HEK293 (cell line): ENCODE results near the gene ERCC6L.

Experiments
- ZNF138 ChIP-seq: fragments of 450-650 bp; formaldehyde crosslinking; IDR thresholded peaks from 2 replicates; pipeline ENCODE4 v1.5.1; 2016; ENCODE audit warnings: missing biosample characterization, missing genetic modification characterization, borderline replicate concordance
- ZNF280C ChIP-seq: fragments of 450-650 bp; formaldehyde crosslinking; IDR thresholded peaks from 2 replicates; pipeline ENCODE4 v1.5.1; 2016; ENCODE audit warnings: missing biosample characterization, missing genetic modification characterization
- TF ChIP-seq, protein P1 (sequence below): fragments of 450-650 bp; formaldehyde crosslinking; IDR thresholded peaks from 2 replicates; pipeline ENCODE4 v1.5.1; 2016; ENCODE audit warnings: missing biosample characterization, missing genetic modification characterization

- TF ChIP-seq, protein P1, sequence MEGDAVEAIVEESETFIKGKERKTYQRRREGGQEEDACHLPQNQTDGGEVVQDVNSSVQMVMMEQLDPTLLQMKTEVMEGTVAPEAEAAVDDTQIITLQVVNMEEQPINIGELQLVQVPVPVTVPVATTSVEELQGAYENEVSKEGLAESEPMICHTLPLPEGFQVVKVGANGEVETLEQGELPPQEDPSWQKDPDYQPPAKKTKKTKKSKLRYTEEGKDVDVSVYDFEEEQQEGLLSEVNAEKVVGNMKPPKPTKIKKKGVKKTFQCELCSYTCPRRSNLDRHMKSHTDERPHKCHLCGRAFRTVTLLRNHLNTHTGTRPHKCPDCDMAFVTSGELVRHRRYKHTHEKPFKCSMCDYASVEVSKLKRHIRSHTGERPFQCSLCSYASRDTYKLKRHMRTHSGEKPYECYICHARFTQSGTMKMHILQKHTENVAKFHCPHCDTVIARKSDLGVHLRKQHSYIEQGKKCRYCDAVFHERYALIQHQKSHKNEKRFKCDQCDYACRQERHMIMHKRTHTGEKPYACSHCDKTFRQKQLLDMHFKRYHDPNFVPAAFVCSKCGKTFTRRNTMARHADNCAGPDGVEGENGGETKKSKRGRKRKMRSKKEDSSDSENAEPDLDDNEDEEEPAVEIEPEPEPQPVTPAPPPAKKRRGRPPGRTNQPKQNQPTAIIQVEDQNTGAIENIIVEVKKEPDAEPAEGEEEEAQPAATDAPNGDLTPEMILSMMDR (tag by site-specific recombination), result no peak
- TF ChIP-seq ZNF138 (tag by site-specific recombination) (no peak), ZNF280C (tag by site-specific recombination) (no peak)
These were observed 41.6 kb upstream of the ERCC6L start for GRCh38 chrX:72280321-72280845.
